Right lobe of liver (tissue), 4 donors: ENCODE measurements around the gene EHBP1L1.

Experiments used
- POLR2A ChIP-seq: fragments of 450-650 bp; IDR thresholded peaks from one replicate; pipeline ENCODE4 v1.6.1; 2017; ENCODE audit warnings: antibody characterized with exemption, mild to moderate bottlenecking
- TF ChIP-seq, protein P1 (sequence below), 4 donors: fragments of 200-600 bp in 3 of 4; fragments of 450-650 bp in 1 of 4; IDR thresholded peaks; one replicate each; pipeline versions ENCODE4 v1.5.1 to v1.8.0; 2016 to 2022; ENCODE audit warnings: antibody characterized with exemption in 4 of 4, mild to moderate bottlenecking in 2 of 4
- donor health status: DM: no; HTN: no; CAD: no.
- donor health status: DM: no; HTN: no; CAD: no.
- donor health status: DM: no; HTN: yes; CAD: no.

DNA sequence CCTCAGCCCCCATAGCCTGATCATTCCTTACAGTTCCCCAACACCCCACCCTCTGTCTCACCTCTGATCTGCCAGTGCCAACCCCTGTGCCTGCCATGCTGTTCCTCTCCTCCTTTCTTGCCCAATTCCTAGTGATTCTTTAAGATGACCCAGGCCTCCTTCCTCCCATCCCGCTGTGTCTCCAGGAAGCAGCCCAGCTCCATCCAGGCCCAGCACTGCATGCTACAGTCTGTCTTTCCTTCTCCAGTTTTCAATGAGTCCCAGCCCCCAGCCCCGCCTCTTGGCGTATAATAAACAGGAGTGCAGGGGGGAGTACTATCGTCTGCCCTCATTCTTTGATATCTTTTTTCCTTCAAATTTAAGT is 30.0 kb upstream of the EHBP1L1 start:
- TF ChIP-seq, protein P1, sequence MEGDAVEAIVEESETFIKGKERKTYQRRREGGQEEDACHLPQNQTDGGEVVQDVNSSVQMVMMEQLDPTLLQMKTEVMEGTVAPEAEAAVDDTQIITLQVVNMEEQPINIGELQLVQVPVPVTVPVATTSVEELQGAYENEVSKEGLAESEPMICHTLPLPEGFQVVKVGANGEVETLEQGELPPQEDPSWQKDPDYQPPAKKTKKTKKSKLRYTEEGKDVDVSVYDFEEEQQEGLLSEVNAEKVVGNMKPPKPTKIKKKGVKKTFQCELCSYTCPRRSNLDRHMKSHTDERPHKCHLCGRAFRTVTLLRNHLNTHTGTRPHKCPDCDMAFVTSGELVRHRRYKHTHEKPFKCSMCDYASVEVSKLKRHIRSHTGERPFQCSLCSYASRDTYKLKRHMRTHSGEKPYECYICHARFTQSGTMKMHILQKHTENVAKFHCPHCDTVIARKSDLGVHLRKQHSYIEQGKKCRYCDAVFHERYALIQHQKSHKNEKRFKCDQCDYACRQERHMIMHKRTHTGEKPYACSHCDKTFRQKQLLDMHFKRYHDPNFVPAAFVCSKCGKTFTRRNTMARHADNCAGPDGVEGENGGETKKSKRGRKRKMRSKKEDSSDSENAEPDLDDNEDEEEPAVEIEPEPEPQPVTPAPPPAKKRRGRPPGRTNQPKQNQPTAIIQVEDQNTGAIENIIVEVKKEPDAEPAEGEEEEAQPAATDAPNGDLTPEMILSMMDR (IDR thresholded peaks at IDR 0.05): no peak
- no peak for TF ChIP-seq POLR2A
